Ishikawa (cell line): ENCODE results near the gene SPOP.
A peak's percentile ranks its signal among the peaks of the same experiment; 100 is the strongest.

Source experiments
- CEBPB ChIP-seq: IDR thresholded peaks from 2 replicates; pipeline ENCODE4 v1.6.1; 2012
- CREB1 ChIP-seq: IDR thresholded peaks from 2 replicates; pipeline ENCODE4 v1.6.1; 2012; ENCODE audit warnings: low read depth
- EGR1 ChIP-seq: IDR thresholded peaks from 2 replicates; pipeline ENCODE4 v1.6.1; 2012
- EP300 ChIP-seq: IDR thresholded peaks from 2 replicates; pipeline ENCODE4 v1.6.1; 2012; ENCODE audit warnings: borderline replicate concordance
- FOXM1 ChIP-seq: IDR thresholded peaks from 2 replicates; pipeline ENCODE4 v1.6.1; 2012; ENCODE audit warnings: low read depth, borderline replicate concordance
- NFIC ChIP-seq: IDR thresholded peaks from 2 replicates; pipeline ENCODE4 v1.6.1; 2012
- RAD21 ChIP-seq: IDR thresholded peaks from 2 replicates; pipeline ENCODE4 v1.6.1; 2012; ENCODE audit warnings: low read depth
- REST ChIP-seq: IDR thresholded peaks from 2 replicates; pipeline ENCODE4 v1.6.1; 2012; ENCODE audit warnings: low read depth, mild to moderate bottlenecking
- TAF1 ChIP-seq: IDR thresholded peaks from 2 replicates; pipeline ENCODE4 v1.6.1; 2012; ENCODE audit warnings: low read depth, mild to moderate bottlenecking
- TCF12 ChIP-seq: IDR thresholded peaks from 2 replicates; pipeline ENCODE4 v1.6.1; 2012; ENCODE audit warnings: low read depth
- TEAD4 ChIP-seq: IDR thresholded peaks from 2 replicates; pipeline ENCODE4 v1.6.1; 2012
- YY1 ChIP-seq: IDR thresholded peaks from 2 replicates; pipeline ENCODE4 v1.6.1; 2012; ENCODE audit warnings: low read depth
- ZBTB7A ChIP-seq: IDR thresholded peaks from 2 replicates; pipeline ENCODE4 v1.6.1; 2012; ENCODE audit warnings: low read depth
- TF ChIP-seq, protein P1 (sequence below): IDR thresholded peaks from 2 replicates; pipeline ENCODE4 v1.6.1; 2012
- TF ChIP-seq, protein P2 (sequence below): IDR thresholded peaks from 2 replicates; pipeline ENCODE4 v1.6.1; 2012

Gene SPOP

DNA sequence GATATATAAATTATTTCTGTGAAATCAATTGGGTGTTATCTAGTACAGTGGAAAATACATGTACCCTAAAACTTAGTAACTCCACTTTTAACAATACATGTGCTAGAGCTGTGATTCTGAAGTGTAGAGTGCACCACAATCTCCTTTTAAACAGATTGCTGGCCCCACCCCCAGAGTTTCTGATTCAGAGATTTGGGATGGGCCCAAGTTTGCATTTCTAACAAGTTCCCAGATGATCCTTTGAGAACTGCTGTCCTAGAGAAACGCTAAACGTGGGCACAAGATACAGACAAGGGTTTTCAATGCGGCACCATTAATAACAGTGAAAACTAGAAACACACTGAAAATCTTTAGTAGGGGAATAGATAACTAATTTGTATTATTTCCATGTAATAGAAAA is 53.0 kb downstream of the SPOP start:
- TF ChIP-seq, protein P1, sequence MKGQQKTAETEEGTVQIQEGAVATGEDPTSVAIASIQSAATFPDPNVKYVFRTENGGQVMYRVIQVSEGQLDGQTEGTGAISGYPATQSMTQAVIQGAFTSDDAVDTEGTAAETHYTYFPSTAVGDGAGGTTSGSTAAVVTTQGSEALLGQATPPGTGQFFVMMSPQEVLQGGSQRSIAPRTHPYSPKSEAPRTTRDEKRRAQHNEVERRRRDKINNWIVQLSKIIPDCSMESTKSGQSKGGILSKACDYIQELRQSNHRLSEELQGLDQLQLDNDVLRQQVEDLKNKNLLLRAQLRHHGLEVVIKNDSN, result no peak
- TF ChIP-seq TAF1 (no peak), YY1 (no peak), ZBTB7A (no peak), TCF12 (no peak), EP300 (no peak), NFIC (no peak)
- TF ChIP-seq, protein P2, sequence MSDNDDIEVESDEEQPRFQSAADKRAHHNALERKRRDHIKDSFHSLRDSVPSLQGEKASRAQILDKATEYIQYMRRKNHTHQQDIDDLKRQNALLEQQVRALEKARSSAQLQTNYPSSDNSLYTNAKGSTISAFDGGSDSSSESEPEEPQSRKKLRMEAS, result no peak

DNA sequence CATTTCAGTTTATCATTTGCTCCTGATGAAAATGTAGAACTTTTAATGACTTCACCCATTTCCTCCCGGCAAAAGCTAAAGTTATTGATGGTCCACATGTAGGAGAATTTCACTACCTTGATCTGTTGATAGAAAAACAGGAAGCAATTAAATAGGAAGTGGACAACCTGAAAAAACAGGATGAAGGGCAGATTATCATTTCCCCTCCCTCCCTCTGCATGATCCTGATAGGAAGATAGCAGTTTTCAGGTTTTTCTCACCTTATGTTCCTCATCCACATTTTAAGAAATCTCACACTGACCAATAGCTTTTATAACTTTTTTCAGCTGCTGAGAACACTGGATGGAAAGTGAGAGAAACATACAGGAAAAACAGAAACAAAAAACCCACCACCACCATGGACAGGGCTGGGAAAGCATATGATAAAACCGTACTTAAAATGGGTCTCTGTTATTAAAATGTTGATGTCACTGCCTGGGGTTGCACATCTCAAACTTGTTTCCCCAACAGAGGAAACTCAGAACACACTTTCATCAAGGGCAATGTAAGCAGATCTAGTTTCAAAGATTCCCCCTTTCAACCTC is 55.9 kb downstream of the SPOP start:
- 0 out of 2 replicates have a peak, but pooled peaks have one; percentile 6 for TF ChIP-seq REST
- no peak for TF ChIP-seq EP300
- TF ChIP-seq TEAD4, result no peak
- TF ChIP-seq EGR1, result no peak
- TF ChIP-seq, protein P2, result no peak
- TF ChIP-seq TCF12, result no peak

DNA sequence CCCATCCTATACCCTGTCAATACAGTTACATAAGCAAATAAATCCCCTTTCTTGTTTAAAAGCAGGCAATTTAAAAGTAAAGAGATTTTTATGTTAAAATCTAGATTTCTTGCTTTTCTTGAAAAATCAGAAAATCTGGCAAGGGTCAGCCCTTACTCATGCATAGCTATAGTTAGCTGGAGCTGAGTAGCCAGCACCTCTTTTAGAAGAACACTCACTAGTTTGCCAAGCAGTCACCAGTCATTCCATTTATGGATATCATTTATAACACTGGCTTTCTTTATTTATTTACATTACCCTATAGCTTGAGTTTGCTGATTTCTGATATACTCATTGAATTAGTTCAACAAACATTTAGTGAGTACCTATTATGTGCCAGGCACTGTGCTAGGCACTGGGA is 56.5 kb downstream of the SPOP start:
- no peak for TF ChIP-seq FOXM1
- no peak for TF ChIP-seq YY1
- TF ChIP-seq CEBPB, result no peak
- no peak for TF ChIP-seq REST
- TF ChIP-seq RAD21, result no peak
- TF ChIP-seq TAF1, result no peak
- TF ChIP-seq, protein P2, result no peak
- TF ChIP-seq EP300, result no peak
- TF ChIP-seq CREB1, result no peak
- TF ChIP-seq, protein P1, result no peak
- TF ChIP-seq NFIC, result no peak
- no peak for TF ChIP-seq ZBTB7A
- TF ChIP-seq EGR1, result no peak
- TF ChIP-seq TEAD4, result no peak
- TF ChIP-seq TCF12, result no peak

GRCh38 chr17:49618028-49618611 is 59.8 kb downstream of the SPOP start:
- TF ChIP-seq TEAD4 (no peak), FOXM1 (no peak), NFIC (no peak), EGR1 (no peak), EP300 (no peak), TAF1 (no peak), YY1 (no peak), TCF12 (no peak), CREB1 (no peak), REST (no peak)
- TF ChIP-seq, protein P2, result no peak
- TF ChIP-seq, protein P1, result no peak
